HEK293 (cell line): ENCODE data around the gene NECTIN2.

Source experiments
- ATF2 ChIP-seq: fragments of 450-650 bp; formaldehyde crosslinking; IDR thresholded peaks from 2 replicates; pipeline ENCODE4 v1.5.1; 2016; ENCODE audit warnings: missing biosample characterization, missing genetic modification characterization, low read depth
- EGR2 ChIP-seq: fragments of 450-650 bp; formaldehyde crosslinking; IDR thresholded peaks from 2 replicates; pipeline ENCODE4 v1.5.1; 2016; ENCODE audit warnings: low read depth, missing biosample characterization, missing genetic modification characterization
- GLIS2 ChIP-seq: fragments of 450-650 bp; formaldehyde crosslinking; IDR thresholded peaks from 2 replicates; pipeline ENCODE4 v1.5.1; 2016; ENCODE audit warnings: missing biosample characterization, missing genetic modification characterization
- IKZF3 ChIP-seq: fragments of 450-650 bp; IDR thresholded peaks from 2 replicates; pipeline ENCODE4 v1.5.0; 2018; ENCODE audit warnings: missing biosample characterization, mild to moderate bottlenecking, missing genetic modification characterization, moderate library complexity
- MEIS1 ChIP-seq: sonication (generic); formaldehyde crosslinking; IDR thresholded peaks from 2 replicates; pipeline ENCODE4 v1.8.1; 2022; ENCODE audit warnings: missing genetic modification reagents, mild to moderate bottlenecking, borderline replicate concordance
- PBX3 ChIP-seq: sonication (generic); formaldehyde crosslinking; IDR thresholded peaks from 2 replicates; pipeline ENCODE4 v1.8.1; 2022; ENCODE audit warnings: mild to moderate bottlenecking, moderate library complexity, missing genetic modification reagents
- PRDM1 ChIP-seq: fragments of 450-650 bp; formaldehyde crosslinking; IDR thresholded peaks from 2 replicates; pipeline ENCODE4; 2016; ENCODE audit warnings: missing biosample characterization, missing genetic modification characterization
- PRDM6 ChIP-seq: fragments of 450-650 bp; formaldehyde crosslinking; IDR thresholded peaks from 2 replicates; pipeline ENCODE4 v1.5.1; 2017; ENCODE audit warnings: missing biosample characterization, missing genetic modification characterization
- SCRT1 ChIP-seq: fragments of 450-650 bp; formaldehyde crosslinking; IDR thresholded peaks from 2 replicates; pipeline ENCODE4 v1.5.1; 2016; ENCODE audit warnings: missing biosample characterization, missing genetic modification characterization, borderline replicate concordance
- SCRT2 ChIP-seq: fragments of 450-650 bp; formaldehyde crosslinking; IDR thresholded peaks from 2 replicates; pipeline ENCODE4 v1.5.1; 2016; ENCODE audit warnings: missing biosample characterization, missing genetic modification characterization
- SETDB1 ChIP-seq: IDR thresholded peaks from one replicate; pipeline ENCODE4 v1.6.1; 2017; ENCODE audit warnings: mild to moderate bottlenecking, low read length, moderate library complexity, mixed read lengths; ENCODE audit not compliant: insufficient read length
- SP3 ChIP-seq: fragments of 450-650 bp; formaldehyde crosslinking; IDR thresholded peaks from 2 replicates; pipeline ENCODE4 v1.5.1; 2016; ENCODE audit warnings: missing biosample characterization, missing genetic modification characterization
- ZBTB20 ChIP-seq: fragments of 450-650 bp; formaldehyde crosslinking; IDR thresholded peaks from 2 replicates; pipeline ENCODE4 v1.5.1; 2016; ENCODE audit warnings: missing biosample characterization, missing genetic modification characterization
- ZBTB48 ChIP-seq: fragments of 450-650 bp; formaldehyde crosslinking; IDR thresholded peaks from 2 replicates; pipeline ENCODE4 v1.5.1; 2016; ENCODE audit warnings: missing biosample characterization, missing genetic modification characterization
- ZBTB6 ChIP-seq: fragments of 450-650 bp; formaldehyde crosslinking; IDR thresholded peaks from 2 replicates; pipeline ENCODE4 v1.5.1; 2017; ENCODE audit warnings: missing biosample characterization, missing genetic modification characterization
- ZEB2 ChIP-seq: fragments of 450-650 bp; formaldehyde crosslinking; IDR thresholded peaks from 2 replicates; pipeline ENCODE4 v1.5.1; 2016; ENCODE audit warnings: missing biosample characterization, missing genetic modification characterization
- ZNF121 ChIP-seq: fragments of 450-650 bp; formaldehyde crosslinking; IDR thresholded peaks from 2 replicates; pipeline ENCODE4 v1.5.1; 2016; ENCODE audit warnings: missing biosample characterization, missing genetic modification characterization
- ZNF202 ChIP-seq: fragments of 450-650 bp; formaldehyde crosslinking; IDR thresholded peaks from 2 replicates; pipeline ENCODE4 v1.5.1; 2016; ENCODE audit warnings: missing biosample characterization, missing genetic modification characterization, borderline replicate concordance
- ZNF214 ChIP-seq: fragments of 450-650 bp; formaldehyde crosslinking; IDR thresholded peaks from 2 replicates; pipeline ENCODE4 v1.5.1; 2017; ENCODE audit warnings: missing biosample characterization, mild to moderate bottlenecking, missing genetic modification characterization, borderline replicate concordance
- ZNF26 ChIP-seq: fragments of 450-650 bp; formaldehyde crosslinking; IDR thresholded peaks from 2 replicates; pipeline ENCODE4 v1.5.1; 2016; ENCODE audit warnings: missing biosample characterization, missing genetic modification characterization
- ZNF366 ChIP-seq: fragments of 450-650 bp; formaldehyde crosslinking; conservative IDR thresholded peaks from 2 replicates; pipeline ENCODE4 v1.5.1; 2016; ENCODE audit warnings: missing biosample characterization, missing genetic modification characterization
- ZNF585B ChIP-seq: fragments of 450-650 bp; formaldehyde crosslinking; IDR thresholded peaks from 2 replicates; pipeline ENCODE4 v1.5.1; 2016; ENCODE audit warnings: missing biosample characterization, missing genetic modification characterization
- ZNF596 ChIP-seq: fragments of 450-650 bp; IDR thresholded peaks from 2 replicates; pipeline ENCODE4 v1.5.0; 2018; ENCODE audit warnings: missing biosample characterization, mild to moderate bottlenecking, missing genetic modification characterization, moderate library complexity
- ZNF610 ChIP-seq: fragments of 450-650 bp; formaldehyde crosslinking; IDR thresholded peaks from 2 replicates; pipeline ENCODE4 v1.5.1; 2016; ENCODE audit warnings: missing biosample characterization, missing genetic modification characterization, borderline replicate concordance
- ZNF626 ChIP-seq: fragments of 450-650 bp; sonication (Bioruptor Pico); formaldehyde crosslinking; IDR thresholded peaks from 2 replicates; pipeline ENCODE4 v1.5.1; 2018; ENCODE audit warnings: missing biosample characterization, missing genetic modification characterization, inconsistent platforms
- ZNF654 ChIP-seq: fragments of 450-650 bp; formaldehyde crosslinking; IDR thresholded peaks from 2 replicates; pipeline ENCODE4 v1.5.1; 2016; ENCODE audit warnings: low read depth, missing biosample characterization, missing genetic modification characterization
- ZNF692 ChIP-seq: fragments of 450-650 bp; formaldehyde crosslinking; IDR thresholded peaks from 2 replicates; pipeline ENCODE4 v1.5.1; 2016; ENCODE audit warnings: missing biosample characterization, missing genetic modification characterization
- ZNF837 ChIP-seq: fragments of 450-650 bp; formaldehyde crosslinking; IDR thresholded peaks from 2 replicates; pipeline ENCODE4 v1.5.1; 2016; ENCODE audit warnings: missing biosample characterization, missing genetic modification characterization
- ZSCAN5A ChIP-seq: fragments of 450-650 bp; formaldehyde crosslinking; IDR thresholded peaks from 2 replicates; pipeline ENCODE4 v1.5.1; 2016; ENCODE audit warnings: missing biosample characterization, missing genetic modification characterization
- ZXDB ChIP-seq: fragments of 450-650 bp; formaldehyde crosslinking; IDR thresholded peaks from 2 replicates; pipeline ENCODE4 v1.5.1; 2016; ENCODE audit warnings: missing biosample characterization, missing genetic modification characterization

The NECTIN2 gene

GRCh38 chr19:44848036-44848811 is 2.1 kb downstream of the NECTIN2 start (continued):
- TF ChIP-seq ATF2 (tag by site-specific recombination) (no peak), EGR2 (peak; percentile 55), SETDB1 (no peak), ZNF121 (no peak), ZNF626 (no peak), ZBTB48 (tag by site-specific recombination) (no peak), ZNF837 (tag by site-specific recombination) (no peak), GLIS2 (tag by site-specific recombination) (peak; percentile 50; the same call in 1 of the 2 replicates), SP3 (tag by site-specific recombination) (peak; percentile 4; the same call in 1 of the 2 replicates), SCRT1 (no peak), ZNF202 (tag by site-specific recombination) (no peak), ZBTB6 (tag by site-specific recombination) (peak; percentile 52; the same call in 1 of the 2 replicates), ZNF654 (tag by site-specific recombination) (no peak), PRDM1 (tag by site-specific recombination) (peak; percentile 99), PRDM6 (tag by site-specific recombination) (no peak), ZNF585B (tag by site-specific recombination) (no peak), ZSCAN5A (tag by site-specific recombination) (no peak), ZNF692 (peak; percentile 56; the same call in 1 of the 2 replicates), ZNF26 (tag by site-specific recombination) (no peak), ZNF214 (tag by site-specific recombination) (no peak), ZXDB (tag by site-specific recombination) (peak; percentile 98), PBX3 (CRISPR knock-in tag) (no peak), IKZF3 (tag by site-specific recombination) (0 out of 2 replicates have a peak, but pooled peaks have one; percentile 11), ZNF610 (tag by site-specific recombination) (no peak), ZEB2 (tag by site-specific recombination) (no peak; the same call in 1 of the 2 replicates), SCRT2 (peak; percentile 30; the same call in 1 of the 2 replicates), ZNF366 (tag by site-specific recombination) (peak; percentile 82), ZBTB20 (tag by site-specific recombination) (peak; percentile 48; the same call in 1 of the 2 replicates), ZNF596 (tag by site-specific recombination) (peak; percentile 59), MEIS1 (no peak)
